ENCODE data around the gene SPATA6L.

- no peak for TF ChIP-seq CTCF (IDR thresholded peaks at IDR 0.05)
- TF ChIP-seq POLR2A (IDR thresholded peaks at IDR 0.05): no peak
These were observed 81.6 kb downstream of the SPATA6L start for GRCh38 chr9:4584636-4585035.

Data from thyroid gland (tissue), 4 donors.